CD14-positive monocyte (primary cell): ENCODE measurements around the gene PRSS27. TPM values are rescaled to one million over a fixed set of nuclear protein-coding genes. Genes with fewer than 3 reads are reported as not detected.
A peak's percentile ranks its signal among the peaks of the same experiment; 100 is the strongest.
"Not testable (repeated sequence)": the region's sequence is repeated elsewhere in the genome, so short reads cannot be mapped to it uniquely, and the experiment has no call there.

Experiments used
- DNase-seq, 3 donors: peaks; one replicate each; pipeline ENCODE4 v3.0.0-alpha.2; 2011 to 2022
- H2AFZ ChIP-seq: 2 replicates; pipeline ENCODE4 v1.6.0; 2012; ENCODE audit warnings: mild to moderate bottlenecking, low read depth, low read length, inconsistent platforms; ENCODE audit not compliant: insufficient read depth, poor library complexity, severe bottlenecking
- H3K27ac ChIP-seq, 2 donors: 1 replicate in 1 of 2; 2 replicates in 1 of 2; pipeline ENCODE4 v1.5.1; 2012 to 2013; ENCODE audit warnings: low read length in 2 of 2, control low read depth in 1 of 2, inconsistent platforms in 1 of 2, low read depth in 1 of 2, mild to moderate bottlenecking in 1 of 2
- H3K27me3 ChIP-seq, 2 donors: one replicate each; pipeline versions ENCODE4 v1.6.0 to v1.6.1; 2011 to 2013; ENCODE audit warnings: low read length in 2 of 2; ENCODE audit not compliant: control insufficient read depth in 2 of 2, insufficient read depth in 2 of 2
- H3K36me3 ChIP-seq, 2 donors: replicated peaks in 1 of 2; 1 replicate in 1 of 2; 2 replicates in 1 of 2; pipeline versions ENCODE4 v1.5.1 to v1.6.1; 2012 to 2013; ENCODE audit warnings: low read length in 2 of 2, control low read depth in 1 of 2, inconsistent platforms in 1 of 2, mild to moderate bottlenecking in 1 of 2; ENCODE audit not compliant: insufficient read depth in 2 of 2, control insufficient read depth in 1 of 2
- H3K4me1 ChIP-seq, 2 donors: 1 replicate in 1 of 2; 2 replicates in 1 of 2; pipeline versions ENCODE4 v1.5.1 to v1.6.1; 2012 to 2013; ENCODE audit warnings: low read length in 2 of 2, control low read depth in 1 of 2, inconsistent platforms in 1 of 2, mild to moderate bottlenecking in 1 of 2, moderate library complexity in 1 of 2; ENCODE audit not compliant: insufficient read depth in 2 of 2, control insufficient read depth in 1 of 2
- H3K4me2 ChIP-seq: replicated peaks from 2 replicates; pipeline ENCODE3; 2012; ENCODE audit warnings: low read length, moderate library complexity, mild to moderate bottlenecking; ENCODE audit not compliant: poor library complexity, severe bottlenecking; ENCODE audit errors: extremely low read depth
- H3K4me3 ChIP-seq, 3 experiments: fragments of 200-600 bp in 1 of 3; sonication (generic) in 1 of 3; replicated peaks in 1 of 3; 1 replicate in 2 of 3; 2 replicates in 1 of 3; pipeline ENCODE4 v1.5.1; 2011 to 2013; ENCODE audit warnings: low read length in 3 of 3, mild to moderate bottlenecking in 3 of 3, control low read depth in 2 of 3, low read depth in 2 of 3, inconsistent platforms in 1 of 3, moderate library complexity in 1 of 3
- H3K79me2 ChIP-seq: 2 replicates; pipeline ENCODE4 v1.6.0; 2012; ENCODE audit warnings: mild to moderate bottlenecking, control low read depth, inconsistent platforms, low read length, moderate library complexity; ENCODE audit not compliant: insufficient read depth
- H3K9ac ChIP-seq: 2 replicates; pipeline ENCODE4 v1.6.0; 2017; ENCODE audit warnings: low read length, mild to moderate bottlenecking; ENCODE audit not compliant: insufficient read depth, poor library complexity, severe bottlenecking
- H3K9me3 ChIP-seq, 2 donors: replicated peaks in 1 of 2; 1 replicate in 1 of 2; 2 replicates in 1 of 2; pipeline versions ENCODE4 v1.5.1 to v1.6.1; 2012 to 2013; ENCODE audit warnings: low read length in 2 of 2, control low read depth in 1 of 2; ENCODE audit not compliant: control insufficient read depth in 1 of 2, insufficient read depth in 1 of 2
- H4K20me1 ChIP-seq: 2 replicates; pipeline ENCODE4 v1.6.0; 2012; ENCODE audit warnings: mild to moderate bottlenecking, low read length, control low read depth, moderate library complexity; ENCODE audit not compliant: insufficient read depth
- H3K27ac Mint-ChIP-seq, 7 donors: one replicate each; pipeline ENCODE4 v1.8.0; 2020; ENCODE audit warnings: mild to moderate bottlenecking in 7 of 7, mixed read lengths in 7 of 7, moderate library complexity in 6 of 7, inconsistent platforms in 2 of 7
- H3K27me3 Mint-ChIP-seq, 3 donors: one replicate each; pipeline ENCODE4 v1.8.0; 2021 to 2022; ENCODE audit warnings: low read depth in 3 of 3, mild to moderate bottlenecking in 3 of 3, mixed read lengths in 3 of 3, moderate library complexity in 3 of 3, inconsistent platforms in 1 of 3
- H3K36me3 Mint-ChIP-seq, 2 donors: one replicate each; pipeline ENCODE4 v1.8.0; 2020; ENCODE audit warnings: mixed read lengths in 2 of 2, inconsistent platforms in 1 of 2, mild to moderate bottlenecking in 1 of 2
- H3K4me1 Mint-ChIP-seq: one replicate; pipeline ENCODE4 v1.8.0; 2020; ENCODE audit warnings: mild to moderate bottlenecking, mixed read lengths
- H3K4me3 Mint-ChIP-seq, 2 donors: one replicate each; pipeline ENCODE4 v1.8.0; 2020; ENCODE audit warnings: mild to moderate bottlenecking in 2 of 2, mixed read lengths in 2 of 2, moderate library complexity in 1 of 2
- H3K9me3 Mint-ChIP-seq, 7 donors: one replicate each; pipeline ENCODE4 v1.8.0; 2020 to 2022; ENCODE audit warnings: mixed read lengths in 7 of 7, mild to moderate bottlenecking in 6 of 7, moderate library complexity in 6 of 7, inconsistent platforms in 2 of 7
- WGBS: methylation state at CpG from one replicate; pipeline ENCODE4 v1.1.5; 2013; ENCODE audit warnings: missing lambda C conversion rate; ENCODE audit not compliant: insufficient coverage; 5-methylcytosine and 5-hydroxymethylcytosine counted together
- intact Hi-C, 2 donors: fragments of 100-400 bp; cut with micrococcal nuclease; formaldehyde crosslinking; loops; one replicate each; pipeline versions ENCODE4 v1.15.0 to v1.15.1; 2023
- polyA plus RNA-seq, 3 donors: library from polyadenylated mRNA; depleted of rRNA in 1 of 3; unstranded in 2 of 3; stranded (reverse) in 1 of 3; fragments of 300-500 nt in 2 of 3; fragments of >200 nt in 1 of 3; fragmentation: Illumina TruSeq in 2 of 3; gene quantifications; 1 replicate in 2 of 3; 2 replicates in 1 of 3; pipeline ENCODE4 v1.2.3, GENCODE V29; 2012 to 2021

The PRSS27 gene
- polyA plus RNA-seq, 3 donors, result 1.1 TPM; not detected in 2

GRCh38 chr16:2679902-2680301 is 40.1 kb downstream of the PRSS27 start:
- intact Hi-C loops, H3K27me3 ChIP-seq, H3K9me3 Mint-ChIP-seq, H3K27ac ChIP-seq, H3K9me3 ChIP-seq, H3K36me3 Mint-ChIP-seq, H3K4me3 Mint-ChIP-seq, H3K4me3 ChIP-seq, H3K36me3 ChIP-seq, H3K27me3 Mint-ChIP-seq, H3K9ac ChIP-seq, H3K4me2 ChIP-seq, H2AFZ ChIP-seq: not testable (repeated sequence)
- H3K4me1 Mint-ChIP-seq, result peaks cover 33% of the 10 kb centered on the region
- H3K79me2 ChIP-seq, result peaks cover 34% of the 10 kb centered on the region
- DNase-seq, result peak in 1 of 3 donors; percentile 2
- peak overlapping the region in 1 of 7 donors; percentile 60 for H3K27ac Mint-ChIP-seq
- WGBS, result 95% methylated on average over 3 of the region's 4 CpGs
- peaks cover 15% of the 10 kb centered on the region for H4K20me1 ChIP-seq
- peaks cover 32 to 45% of the 10 kb centered on the region in 2 donors for H3K4me1 ChIP-seq

DNA sequence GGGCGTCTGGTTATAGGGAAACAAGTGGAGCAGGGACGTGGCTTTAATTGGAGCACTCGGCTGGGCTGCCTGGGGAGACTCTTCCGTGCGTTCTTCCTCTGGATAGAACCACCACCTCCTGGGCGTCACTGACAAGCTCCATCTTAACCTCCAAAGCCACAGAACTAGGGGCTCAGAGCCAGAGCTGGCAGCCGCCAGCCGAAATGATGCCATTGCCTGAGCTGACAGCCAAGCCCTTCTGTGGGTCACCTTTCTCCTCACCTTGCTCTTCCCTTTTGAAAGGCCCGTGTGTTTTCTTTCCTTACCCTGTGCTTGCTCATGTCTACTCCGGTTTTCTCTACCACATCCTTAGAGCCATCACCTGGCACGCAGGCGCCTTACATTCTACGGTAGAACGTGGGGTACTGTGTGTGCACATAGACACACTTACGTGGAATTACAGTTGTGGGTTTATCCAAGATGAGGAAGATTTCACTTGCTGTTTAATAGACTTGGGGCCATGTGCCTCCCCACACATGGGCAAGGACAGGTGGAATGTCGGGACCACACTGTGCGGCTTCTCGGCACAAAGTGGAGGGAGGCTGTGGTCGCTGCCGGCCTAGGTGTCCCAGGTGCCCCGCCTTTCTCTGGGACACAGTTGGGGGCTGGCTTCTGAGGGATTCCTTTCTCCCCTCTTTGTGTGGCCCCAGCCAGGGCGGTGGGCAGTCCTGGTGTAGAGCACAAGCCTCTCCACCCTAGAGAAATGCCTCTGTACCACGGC is 41.6 kb downstream of the PRSS27 start:
- H3K9ac ChIP-seq, H3K4me3 Mint-ChIP-seq, DNase-seq, H3K36me3 ChIP-seq, H3K27ac Mint-ChIP-seq, H3K4me2 ChIP-seq, H3K9me3 ChIP-seq, H3K27me3 Mint-ChIP-seq, H3K4me3 ChIP-seq, H2AFZ ChIP-seq, H3K36me3 Mint-ChIP-seq, H3K27ac ChIP-seq, H3K9me3 Mint-ChIP-seq, H4K20me1 ChIP-seq, H3K27me3 ChIP-seq, intact Hi-C loops: not testable (repeated sequence)
- Histone ChIP-seq H3K4me1 (peaks cover 30 to 42% of the 10 kb centered on the region in 2 donors), H3K79me2 (peaks cover 22% of the 10 kb centered on the region)
- no CpG with 5 or more reads among the region's 23 CpGs for WGBS
- peaks cover 36% of the 10 kb centered on the region for H3K4me1 Mint-ChIP-seq

GRCh38 chr16:2676937-2677336 is 43.1 kb downstream of the PRSS27 start:
- H3K4me2 ChIP-seq, intact Hi-C loops, H3K9ac ChIP-seq, H3K36me3 ChIP-seq, H3K27ac Mint-ChIP-seq, H3K9me3 Mint-ChIP-seq, H3K27me3 Mint-ChIP-seq, DNase-seq, H3K4me3 Mint-ChIP-seq, H3K9me3 ChIP-seq, H3K27me3 ChIP-seq, H3K27ac ChIP-seq, H2AFZ ChIP-seq, H4K20me1 ChIP-seq, H3K36me3 Mint-ChIP-seq, H3K4me3 ChIP-seq: not testable (repeated sequence)
- peaks cover 32 to 39% of the 10 kb centered on the region in 2 donors for H3K4me1 ChIP-seq
- no CpG with 5 or more reads among the region's 3 CpGs for WGBS
- peaks cover 37% of the 10 kb centered on the region for H3K4me1 Mint-ChIP-seq
- peaks cover 15% of the 10 kb centered on the region for H3K79me2 ChIP-seq
